HEK293 (cell line): ENCODE data around the gene LIPK.

ENCODE experiments used
- CTCF ChIA-PET: fragments of 350-600 bp; formaldehyde crosslinking; extraction: SDS; loops from one replicate; lab custom pipeline; 2021; ENCODE audit warnings: antibody characterized with exemption; lab: Yijun Ruan, JAX
- POLR2A ChIA-PET: fragments of 300-600 bp; formaldehyde crosslinking; extraction: SDS; loops from one replicate; lab custom pipeline; 2020; ENCODE audit warnings: antibody characterized with exemption, inconsistent platforms; lab: Yijun Ruan, JAX
- H3K27ac ChIP-seq: fragments of 200-500 bp; sonication (Bioruptor generic); 2 replicates; pipeline ENCODE4 v1.5.1; 2014; ENCODE audit warnings: low read depth, low read length, control low read depth, inconsistent platforms; ENCODE audit errors: extremely low read depth
- H3K36me3 ChIP-seq, 2 experiments: fragments of 200-500 bp in 1 of 2; sonication (Bioruptor generic) in 1 of 2; 1 replicate in 1 of 2; 2 replicates in 1 of 2; pipeline ENCODE4 v1.5.1; 2014 to 2017; ENCODE audit warnings: inconsistent platforms in 2 of 2, low read length in 2 of 2; ENCODE audit not compliant: control insufficient read depth in 2 of 2, insufficient read depth in 1 of 2
- H3K4me1 ChIP-seq: fragments of 200-500 bp; sonication (Bioruptor generic); 2 replicates; pipeline ENCODE4 v1.5.1; 2014; ENCODE audit warnings: mild to moderate bottlenecking, low read length, inconsistent platforms; ENCODE audit not compliant: control insufficient read depth, insufficient read depth
- H3K4me3 ChIP-seq: 2 replicates; pipeline ENCODE4 v1.5.1; 2011; ENCODE audit warnings: low read depth, mild to moderate bottlenecking, control low read depth, low read length, moderate library complexity
- H3K9me3 ChIP-seq: fragments of 200-500 bp; sonication (Bioruptor generic); 2 replicates; pipeline ENCODE4 v1.5.1; 2014; ENCODE audit warnings: low read depth, low read length, inconsistent platforms; ENCODE audit not compliant: control insufficient read depth, insufficient read depth
- AEBP2 ChIP-seq: fragments of 450-650 bp; formaldehyde crosslinking; IDR thresholded peaks from 2 replicates; pipeline ENCODE4 v1.5.1; 2016; ENCODE audit warnings: missing biosample characterization, missing genetic modification characterization, borderline replicate concordance
- ATF2 ChIP-seq: fragments of 450-650 bp; formaldehyde crosslinking; IDR thresholded peaks from 2 replicates; pipeline ENCODE4 v1.5.1; 2016; ENCODE audit warnings: missing biosample characterization, missing genetic modification characterization, low read depth
- BCL11B ChIP-seq: fragments of 450-650 bp; formaldehyde crosslinking; IDR thresholded peaks from 2 replicates; pipeline ENCODE4 v1.5.1; 2016; ENCODE audit warnings: low read depth, missing biosample characterization, missing genetic modification characterization
- EGR2 ChIP-seq: fragments of 450-650 bp; formaldehyde crosslinking; IDR thresholded peaks from 2 replicates; pipeline ENCODE4 v1.5.1; 2016; ENCODE audit warnings: low read depth, missing biosample characterization, missing genetic modification characterization
- HOXA7 ChIP-seq: sonication (generic); formaldehyde crosslinking; IDR thresholded peaks from 2 replicates; pipeline ENCODE4 v1.8.1; 2022; ENCODE audit warnings: missing genetic modification reagents, borderline replicate concordance
- SETDB1 ChIP-seq: IDR thresholded peaks from one replicate; pipeline ENCODE4 v1.6.1; 2017; ENCODE audit warnings: mild to moderate bottlenecking, low read length, moderate library complexity, mixed read lengths; ENCODE audit not compliant: insufficient read length
- TRIM28 ChIP-seq: IDR thresholded peaks from 2 replicates; pipeline ENCODE4 v1.6.1; 2011; ENCODE audit warnings: low read length, control low read depth, borderline replicate concordance
- ZBTB6 ChIP-seq: fragments of 450-650 bp; formaldehyde crosslinking; IDR thresholded peaks from 2 replicates; pipeline ENCODE4 v1.5.1; 2017; ENCODE audit warnings: missing biosample characterization, missing genetic modification characterization
- ZBTB8A ChIP-seq: fragments of 450-650 bp; formaldehyde crosslinking; IDR thresholded peaks from 2 replicates; pipeline ENCODE4 v1.5.1; 2016; ENCODE audit warnings: missing biosample characterization, missing genetic modification characterization
- ZFHX2 ChIP-seq: fragments of 450-650 bp; formaldehyde crosslinking; conservative IDR thresholded peaks from 2 replicates; pipeline ENCODE4 v1.5.1; 2016; ENCODE audit warnings: missing biosample characterization, missing genetic modification characterization
- ZNF114 ChIP-seq: fragments of 450-650 bp; formaldehyde crosslinking; IDR thresholded peaks from 2 replicates; pipeline ENCODE4 v1.5.0; 2017; ENCODE audit warnings: missing biosample characterization, missing genetic modification characterization
- ZNF221 ChIP-seq: fragments of 450-650 bp; formaldehyde crosslinking; IDR thresholded peaks from 2 replicates; pipeline ENCODE4 v1.5.1; 2017; ENCODE audit warnings: missing biosample characterization, missing genetic modification characterization, borderline replicate concordance
- ZNF239 ChIP-seq: fragments of 450-650 bp; formaldehyde crosslinking; IDR thresholded peaks from 2 replicates; pipeline ENCODE4 v1.5.1; 2016; ENCODE audit warnings: missing biosample characterization, missing genetic modification characterization
- ZNF266 ChIP-seq: fragments of 450-650 bp; formaldehyde crosslinking; IDR thresholded peaks from 2 replicates; pipeline ENCODE4 v1.5.1; 2016; ENCODE audit warnings: missing biosample characterization, missing genetic modification characterization, low read depth
- ZNF274 ChIP-seq, 2 experiments: fragments of 200-500 bp in 1 of 2; fragments of 450-650 bp in 1 of 2; sonication (Bioruptor generic) in 1 of 2; formaldehyde crosslinking in 1 of 2; IDR thresholded peaks; 2 replicates each; pipeline versions ENCODE4 v1.5.1 to v1.6.1; 2014 to 2016; ENCODE audit warnings: borderline replicate concordance in 1 of 2, inconsistent platforms in 1 of 2, low read length in 1 of 2, missing biosample characterization in 1 of 2, missing genetic modification characterization in 1 of 2
- ZNF335 ChIP-seq: fragments of 450-650 bp; formaldehyde crosslinking; conservative IDR thresholded peaks from 2 replicates; pipeline ENCODE4 v1.5.1; 2016; ENCODE audit warnings: missing biosample characterization, missing genetic modification characterization
- ZNF354C ChIP-seq: fragments of 450-650 bp; formaldehyde crosslinking; IDR thresholded peaks from 2 replicates; pipeline ENCODE4 v1.5.1; 2016; ENCODE audit warnings: missing biosample characterization, missing genetic modification characterization, low read depth, borderline replicate concordance
- ZNF433 ChIP-seq: fragments of 450-650 bp; formaldehyde crosslinking; IDR thresholded peaks from 2 replicates; pipeline ENCODE4 v1.5.1; 2016; ENCODE audit warnings: missing biosample characterization, missing genetic modification characterization, low read depth
- ZNF488 ChIP-seq: fragments of 450-650 bp; formaldehyde crosslinking; IDR thresholded peaks from 2 replicates; pipeline ENCODE4 v1.5.1; 2016; ENCODE audit warnings: missing biosample characterization, missing genetic modification characterization
- ZNF514 ChIP-seq: fragments of 450-650 bp; formaldehyde crosslinking; IDR thresholded peaks from 2 replicates; pipeline ENCODE4 v1.5.1; 2016; ENCODE audit warnings: missing biosample characterization, missing genetic modification characterization
- ZNF529 ChIP-seq: fragments of 450-650 bp; formaldehyde crosslinking; IDR thresholded peaks from 2 replicates; pipeline ENCODE4 v1.5.1; 2017; ENCODE audit warnings: missing genetic modification characterization, missing biosample characterization; ENCODE audit not compliant: insufficient replicate concordance
- ZNF585B ChIP-seq: fragments of 450-650 bp; formaldehyde crosslinking; IDR thresholded peaks from 2 replicates; pipeline ENCODE4 v1.5.1; 2016; ENCODE audit warnings: missing biosample characterization, missing genetic modification characterization
- ZNF596 ChIP-seq: fragments of 450-650 bp; IDR thresholded peaks from 2 replicates; pipeline ENCODE4 v1.5.0; 2018; ENCODE audit warnings: missing biosample characterization, mild to moderate bottlenecking, missing genetic modification characterization, moderate library complexity
- ZNF621 ChIP-seq: fragments of 450-650 bp; formaldehyde crosslinking; IDR thresholded peaks from 2 replicates; pipeline ENCODE4 v1.5.1; 2017; ENCODE audit warnings: missing biosample characterization, missing genetic modification characterization
- ZNF629 ChIP-seq: fragments of 450-650 bp; formaldehyde crosslinking; IDR thresholded peaks from 2 replicates; pipeline ENCODE4 v1.5.1; 2017; ENCODE audit warnings: missing biosample characterization, missing genetic modification characterization
- ZNF645 ChIP-seq: fragments of 450-650 bp; formaldehyde crosslinking; IDR thresholded peaks from 2 replicates; pipeline ENCODE4; 2016; ENCODE audit warnings: missing biosample characterization, missing genetic modification characterization
- ZNF660 ChIP-seq: fragments of 450-650 bp; IDR thresholded peaks from 2 replicates; pipeline ENCODE4 v1.5.1; 2018; ENCODE audit warnings: missing biosample characterization, mild to moderate bottlenecking, missing genetic modification characterization
- ZNF704 ChIP-seq: fragments of 450-650 bp; formaldehyde crosslinking; IDR thresholded peaks from 2 replicates; pipeline ENCODE4 v1.5.1; 2016; ENCODE audit warnings: missing biosample characterization, missing genetic modification characterization
- ZNF777 ChIP-seq: fragments of 450-650 bp; formaldehyde crosslinking; IDR thresholded peaks from 2 replicates; pipeline ENCODE4 v1.5.1; 2017; ENCODE audit warnings: missing biosample characterization, missing genetic modification characterization, borderline replicate concordance
- ZNF791 ChIP-seq: fragments of 450-650 bp; formaldehyde crosslinking; IDR thresholded peaks from 2 replicates; pipeline ENCODE4 v1.5.1; 2016; ENCODE audit warnings: missing biosample characterization, missing genetic modification characterization
- ZSCAN23 ChIP-seq: fragments of 450-650 bp; formaldehyde crosslinking; IDR thresholded peaks from 2 replicates; pipeline ENCODE4 v1.5.1; 2016; ENCODE audit warnings: missing biosample characterization, missing genetic modification characterization

LIPK gene

GRCh38 chr10:88745633-88746032 lies 39.6 kb downstream of the LIPK start:
- Histone ChIP-seq H3K27ac (no peak overlapping the region), H3K36me3 (no peaks in the 10 kb centered on the region), H3K9me3 (no peaks in the 10 kb centered on the region; the same call in 1 of the 2 replicates), H3K4me1 (no peaks in the 10 kb centered on the region), H3K4me3 (no peak overlapping the region)
- ChIA-PET POLR2A (no interaction called here), CTCF (interaction anchor here (1.6 kb wide), 1 partner anchor 17 kb away, joined by 6 read pairs; no protein-coding TSS in a partner anchor)
- TF ChIP-seq ZNF660 (tag by site-specific recombination): no peak
- TF ChIP-seq SETDB1: peak; percentile 88
- no peak for TF ChIP-seq EGR2
- TF ChIP-seq BCL11B: no peak
- no peak for TF ChIP-seq ZNF221 (tag by site-specific recombination)
- TF ChIP-seq ZNF791: no peak
- no peak for TF ChIP-seq ZNF114 (tag by site-specific recombination)
- TF ChIP-seq ZNF704 (tag by site-specific recombination): no peak
- no peak for TF ChIP-seq ZNF777 (tag by site-specific recombination)
- no peak for TF ChIP-seq ZNF488
- TF ChIP-seq ZNF585B: no peak
- peak; percentile 90 for TF ChIP-seq TRIM28
- TF ChIP-seq ATF2 (tag by site-specific recombination): no peak
- TF ChIP-seq ZNF514: no peak
- TF ChIP-seq ZNF596: no peak
- peak; percentile 64 for TF ChIP-seq ZNF529 (tag by site-specific recombination)
- TF ChIP-seq ZNF621: no peak
- no peak for TF ChIP-seq ZBTB6 (tag by site-specific recombination)

- Histone ChIP-seq H3K4me1 (no peaks in the 10 kb centered on the region), H3K9me3 (no peaks in the 10 kb centered on the region), H3K27ac (no peak overlapping the region), H3K4me3 (no peak overlapping the region), H3K36me3 (no peaks in the 10 kb centered on the region)
- POLR2A ChIA-PET: no interaction called here
- CTCF ChIA-PET: no interaction called here
- no peak for TF ChIP-seq AEBP2 (tag by site-specific recombination)
- TF ChIP-seq ZNF433 (tag by site-specific recombination): no peak
- TF ChIP-seq ZNF629 (tag by site-specific recombination): no peak
- no peak for TF ChIP-seq ZNF645 (tag by site-specific recombination)
- TF ChIP-seq EGR2: no peak
- TF ChIP-seq ZNF274 (IDR thresholded peaks at IDR 0.05; ENCODE audit: low read length): no peak
- no peak for TF ChIP-seq ZNF274 (tag by site-specific recombination; IDR thresholded peaks at IDR 0.05; ENCODE audit: borderline replicate concordance)
- no peak for TF ChIP-seq HOXA7 (CRISPR knock-in tag)
- TF ChIP-seq ZNF335 (tag by site-specific recombination): no peak
- TF ChIP-seq ZNF585B: no peak
- TF ChIP-seq ZFHX2 (tag by site-specific recombination): no peak
- TF ChIP-seq ZSCAN23: no peak
- no peak for TF ChIP-seq ZNF266 (tag by site-specific recombination)
- TF ChIP-seq ZNF354C (tag by site-specific recombination): no peak
- TF ChIP-seq ZNF660 (tag by site-specific recombination): no peak
- TF ChIP-seq ZNF239: no peak
- TF ChIP-seq ZBTB8A (tag by site-specific recombination): no peak
These were observed 48.2 kb downstream of the LIPK start for GRCh38 chr10:88754287-88754686.
